Breast epithelium (tissue), 4 donors: ENCODE results near the gene LYRM4. TPM values are rescaled to one million over a fixed set of nuclear protein-coding genes. Genes with fewer than 3 reads are reported as not detected.

Experiments used
- DNase-seq, 2 donors: peaks; one replicate each; pipeline ENCODE4 v3.0.0-alpha.2; 2019; ENCODE audit warnings: low spot score in 2 of 2
- H3K27ac ChIP-seq, 2 donors: fragments of 200-600 bp; sonication (generic) in 1 of 2; one replicate each; pipeline ENCODE4 v1.5.1; 2016 to 2019; ENCODE audit warnings: mild to moderate bottlenecking in 1 of 2
- H3K27me3 ChIP-seq, 2 donors: fragments of 200-600 bp; sonication (generic) in 1 of 2; one replicate each; pipeline versions ENCODE4 v1.5.1 to v1.6.0; 2017 to 2019; ENCODE audit warnings: control low read depth in 1 of 2, mild to moderate bottlenecking in 1 of 2
- H3K36me3 ChIP-seq: fragments of 200-600 bp; one replicate; pipeline ENCODE4 v1.5.1; 2019
- H3K4me1 ChIP-seq, 2 donors: fragments of 200-600 bp; sonication (generic); one replicate each; pipeline ENCODE4 v1.5.1; 2016 to 2019; ENCODE audit warnings: control low read depth in 1 of 2
- H3K4me3 ChIP-seq, 3 donors: fragments of 200-600 bp; sonication (generic); 1 replicate in 2 of 3; 2 replicates in 1 of 3; pipeline ENCODE4 v1.5.1; 2016 to 2019; ENCODE audit warnings: mild to moderate bottlenecking in 3 of 3, moderate library complexity in 2 of 3
- H3K9me3 ChIP-seq, 2 donors: fragments of 200-600 bp; sonication (generic) in 1 of 2; one replicate each; pipeline ENCODE4 v1.5.1; 2016 to 2019; ENCODE audit warnings: control low read depth in 1 of 2
- POLR2A ChIP-seq: fragments of 450-650 bp; IDR thresholded peaks from one replicate; pipeline ENCODE4 v1.6.1; 2016; ENCODE audit warnings: antibody characterized with exemption, mild to moderate bottlenecking, moderate library complexity
- POLR2AphosphoS5 ChIP-seq, 3 donors: sonication (generic); formaldehyde crosslinking; IDR thresholded peaks; one replicate each; pipeline ENCODE4 v1.6.1; 2017; ENCODE audit warnings: antibody characterized with exemption in 3 of 3
- intact Hi-C: fragments of 100-400 bp; cut with DNase I; formaldehyde crosslinking; loops from one replicate; pipeline ENCODE4 v1.15.1; 2023; ENCODE audit warnings: low total_unique reads
- total RNA-seq, 3 donors: library from RNA; depleted of rRNA; stranded (reverse); fragments of >200 nt; gene quantifications; one replicate each; pipeline ENCODE4 v1.1.0, GENCODE V29; 2016
- TF ChIP-seq, protein P1 (sequence below), 3 donors: fragments of 450-650 bp; IDR thresholded peaks; one replicate each; pipeline ENCODE4 v1.5.1; 2016 to 2017; ENCODE audit warnings: antibody characterized with exemption in 3 of 3, mild to moderate bottlenecking in 3 of 3, moderate library complexity in 3 of 3

LYRM4 gene
- total RNA-seq, 3 donors from 2014 or later = 24.4 to 38.0 (median 25.0) TPM

DNA sequence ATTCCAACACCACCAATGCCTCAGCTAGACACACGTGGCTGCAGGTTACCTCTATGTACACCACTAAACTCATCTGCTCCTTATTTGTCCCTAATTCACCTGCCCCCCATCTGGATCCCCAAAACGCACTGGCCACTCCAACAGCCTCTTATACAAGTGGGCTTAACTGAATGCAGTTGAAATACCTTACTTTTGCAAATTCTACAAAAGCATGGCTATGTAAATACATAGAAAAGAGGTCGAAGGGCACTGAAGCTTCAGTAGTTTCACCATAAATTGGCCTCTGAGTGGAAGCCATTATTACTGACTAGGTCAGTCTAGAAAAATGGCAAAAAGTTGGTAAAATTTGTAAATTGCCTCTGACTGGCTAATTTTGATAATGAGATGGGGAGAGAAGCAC lies 186.8 kb downstream of the LYRM4 start:
- Histone ChIP-seq H3K9me3 (no peaks in the 10 kb centered on the region), H3K27ac (no peak overlapping the region), H3K4me3 (no peak overlapping the region), H3K36me3 (no peaks in the 10 kb centered on the region), H3K27me3 (no peaks in the 10 kb centered on the region), H3K4me1 (no peaks in the 10 kb centered on the region)
- no peak for DNase-seq
- TF ChIP-seq POLR2A = no peak
- no peak for TF ChIP-seq POLR2AphosphoS5 (IDR thresholded peaks at IDR 0.05)
- TF ChIP-seq, protein P1, sequence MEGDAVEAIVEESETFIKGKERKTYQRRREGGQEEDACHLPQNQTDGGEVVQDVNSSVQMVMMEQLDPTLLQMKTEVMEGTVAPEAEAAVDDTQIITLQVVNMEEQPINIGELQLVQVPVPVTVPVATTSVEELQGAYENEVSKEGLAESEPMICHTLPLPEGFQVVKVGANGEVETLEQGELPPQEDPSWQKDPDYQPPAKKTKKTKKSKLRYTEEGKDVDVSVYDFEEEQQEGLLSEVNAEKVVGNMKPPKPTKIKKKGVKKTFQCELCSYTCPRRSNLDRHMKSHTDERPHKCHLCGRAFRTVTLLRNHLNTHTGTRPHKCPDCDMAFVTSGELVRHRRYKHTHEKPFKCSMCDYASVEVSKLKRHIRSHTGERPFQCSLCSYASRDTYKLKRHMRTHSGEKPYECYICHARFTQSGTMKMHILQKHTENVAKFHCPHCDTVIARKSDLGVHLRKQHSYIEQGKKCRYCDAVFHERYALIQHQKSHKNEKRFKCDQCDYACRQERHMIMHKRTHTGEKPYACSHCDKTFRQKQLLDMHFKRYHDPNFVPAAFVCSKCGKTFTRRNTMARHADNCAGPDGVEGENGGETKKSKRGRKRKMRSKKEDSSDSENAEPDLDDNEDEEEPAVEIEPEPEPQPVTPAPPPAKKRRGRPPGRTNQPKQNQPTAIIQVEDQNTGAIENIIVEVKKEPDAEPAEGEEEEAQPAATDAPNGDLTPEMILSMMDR (IDR thresholded peaks at IDR 0.05) = no peak
- intact Hi-C loops = no loop called here

DNA sequence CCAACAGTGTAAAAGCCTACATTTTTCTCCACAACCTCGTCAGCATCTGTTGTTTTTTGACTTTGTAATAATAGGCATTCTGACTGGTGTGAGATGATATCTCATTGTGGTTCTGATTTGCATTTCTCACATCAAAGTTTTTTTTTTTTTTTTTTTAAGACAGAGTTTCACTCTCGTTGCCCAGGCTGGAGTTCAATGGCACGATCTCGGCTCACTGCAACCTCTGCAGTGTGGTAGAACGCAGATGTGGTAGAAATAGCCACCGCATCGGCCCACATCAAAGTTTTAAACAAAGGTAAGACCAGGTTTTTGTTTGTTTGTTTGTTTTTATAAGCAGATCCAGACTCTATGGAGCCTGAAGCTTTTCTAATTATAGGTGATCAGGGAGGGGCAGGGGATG lies 188.3 kb downstream of the LYRM4 start:
- no peaks in the 10 kb centered on the region for H3K36me3 ChIP-seq
- no peak for TF ChIP-seq POLR2AphosphoS5 (IDR thresholded peaks at IDR 0.05)
- TF ChIP-seq, protein P1 (IDR thresholded peaks at IDR 0.05) = no peak
- TF ChIP-seq POLR2A = no peak
- no peaks in the 10 kb centered on the region for H3K27me3 ChIP-seq
- intact Hi-C loops = no loop called here
- H3K4me3 ChIP-seq = no peak overlapping the region
- H3K27ac ChIP-seq = no peak overlapping the region
- H3K9me3 ChIP-seq = no peaks in the 10 kb centered on the region
- no peaks in the 10 kb centered on the region for H3K4me1 ChIP-seq
- no peak for DNase-seq

DNA sequence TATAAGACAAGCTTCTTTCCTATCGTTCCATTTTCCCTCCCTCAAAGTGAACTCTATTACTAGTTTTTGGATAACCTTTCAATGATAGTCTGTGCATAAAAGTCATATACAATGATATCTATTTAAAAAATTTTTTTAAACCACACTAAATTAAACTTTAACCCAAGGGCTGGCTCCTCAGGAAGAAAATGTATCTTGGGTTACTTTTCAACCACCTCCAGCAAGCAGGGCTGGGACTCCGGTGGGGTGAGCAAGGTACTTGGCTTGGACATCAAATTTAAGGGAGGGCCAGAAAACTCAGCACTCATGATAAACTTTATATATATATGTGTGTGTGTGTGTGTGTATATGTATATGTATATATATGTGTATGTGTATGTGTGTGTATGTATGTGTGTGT lies 189.5 kb downstream of the LYRM4 start:
- no peaks in the 10 kb centered on the region for H3K27me3 ChIP-seq
- intact Hi-C loops = no loop called here
- no peak overlapping the region for H3K4me3 ChIP-seq
- no peak overlapping the region for H3K27ac ChIP-seq
- no peak for DNase-seq
- H3K9me3 ChIP-seq = no peaks in the 10 kb centered on the region
- TF ChIP-seq POLR2AphosphoS5 (IDR thresholded peaks at IDR 0.05) (no peak), POLR2A (no peak)
- TF ChIP-seq, protein P1 (IDR thresholded peaks at IDR 0.05) = no peak
- no peaks in the 10 kb centered on the region for H3K4me1 ChIP-seq
- H3K36me3 ChIP-seq = no peaks in the 10 kb centered on the region

DNA sequence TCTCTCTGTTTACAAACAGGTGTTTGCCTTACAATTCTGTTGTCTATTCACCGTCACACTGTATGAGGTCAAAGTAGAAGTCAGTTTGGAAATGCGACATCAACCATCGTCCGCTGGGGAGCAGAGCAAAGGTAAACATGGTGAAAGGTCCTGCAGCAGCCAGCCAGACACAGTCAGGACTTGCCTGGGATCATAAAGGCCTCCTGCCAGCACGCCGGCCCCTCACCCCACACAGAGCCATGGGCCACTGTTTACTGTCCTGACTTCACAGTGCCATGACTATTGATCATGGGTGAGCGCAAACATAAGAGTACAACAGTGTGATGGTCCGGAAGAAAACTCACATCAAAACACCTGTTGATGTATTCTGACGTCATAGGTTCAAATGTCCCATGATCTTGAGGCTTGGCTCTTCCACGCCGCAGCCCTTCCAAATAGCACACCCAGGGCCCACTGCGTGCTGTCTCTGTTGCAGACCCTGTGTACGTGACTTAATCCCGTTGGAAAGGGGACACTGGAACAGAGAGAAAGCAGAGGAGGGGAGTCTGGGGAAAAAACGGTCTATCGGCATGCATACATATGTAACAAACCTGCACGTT lies 192.5 kb downstream of the LYRM4 start:
- H3K27me3 ChIP-seq = no peaks in the 10 kb centered on the region
- H3K27ac ChIP-seq = no peak overlapping the region
- H3K9me3 ChIP-seq = no peaks in the 10 kb centered on the region
- H3K4me3 ChIP-seq = no peak overlapping the region
- intact Hi-C loops = no loop called here
- no peaks in the 10 kb centered on the region for H3K36me3 ChIP-seq
- no peak for TF ChIP-seq POLR2A
- TF ChIP-seq, protein P1 (IDR thresholded peaks at IDR 0.05) = no peak
- no peak for TF ChIP-seq POLR2AphosphoS5 (IDR thresholded peaks at IDR 0.05)
- H3K4me1 ChIP-seq = no peaks in the 10 kb centered on the region
- no peak for DNase-seq

DNA sequence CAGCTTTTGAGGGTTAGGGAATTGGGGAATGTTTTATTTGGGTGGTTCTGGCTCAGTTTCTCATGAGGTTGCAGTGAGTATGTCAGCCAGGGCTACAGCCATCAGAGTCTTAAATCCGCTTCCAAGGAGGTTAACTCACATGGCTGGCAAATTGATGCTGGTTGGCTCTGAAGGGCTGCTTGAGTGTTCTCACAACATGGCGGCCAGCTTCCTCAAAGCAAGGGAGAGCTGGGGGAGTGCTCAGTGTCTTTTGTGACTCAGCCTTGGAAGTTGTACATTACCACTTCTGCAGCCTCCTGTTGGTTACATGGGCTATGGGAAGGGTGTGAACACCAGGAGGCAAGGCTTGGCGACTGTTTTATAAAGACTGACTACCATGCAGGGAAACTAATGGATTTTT lies 193.4 kb downstream of the LYRM4 start:
- H3K4me3 ChIP-seq = no peak overlapping the region
- no peak overlapping the region for H3K27ac ChIP-seq
- DNase-seq = no peak
- no peak for TF ChIP-seq POLR2A
- no peak for TF ChIP-seq POLR2AphosphoS5 (IDR thresholded peaks at IDR 0.05)
- TF ChIP-seq, protein P1 (IDR thresholded peaks at IDR 0.05) = no peak
- H3K4me1 ChIP-seq = no peaks in the 10 kb centered on the region
- no peaks in the 10 kb centered on the region for H3K36me3 ChIP-seq
- intact Hi-C loops = no loop called here
- H3K9me3 ChIP-seq = no peaks in the 10 kb centered on the region
- no peaks in the 10 kb centered on the region for H3K27me3 ChIP-seq
